Right cardiac atrium (tissue), 5 donors: ENCODE data around the gene GAS7. TPM values are rescaled to one million over a fixed set of nuclear protein-coding genes. Genes with fewer than 3 reads are reported as not detected.

Experiments used
- ATAC-seq, 2 donors: fragments of 200-7000 bp; cut with Tn5 transposase; one replicate each; pipeline versions ENCODE4 v1.8.0 to v1.9.1; 2020; ENCODE audit warnings: moderate library complexity in 2 of 2, mild to moderate bottlenecking in 1 of 2
- DNase-seq, 3 donors: peaks; one replicate each; pipeline ENCODE4 v3.0.0-alpha.2; 2020
- H3K27ac ChIP-seq: one replicate; pipeline ENCODE4 v1.5.1; 2013; ENCODE audit warnings: mild to moderate bottlenecking, low read length, control low read depth, moderate library complexity
- H3K27me3 ChIP-seq: one replicate; pipeline ENCODE4 v1.6.1; 2013; ENCODE audit not compliant: control insufficient read depth, insufficient read depth
- H3K4me1 ChIP-seq: one replicate; pipeline ENCODE4 v1.6.1; 2013; ENCODE audit warnings: low read length; ENCODE audit not compliant: control insufficient read depth, insufficient read depth
- H3K4me3 ChIP-seq: one replicate; pipeline ENCODE4 v1.5.1; 2013; ENCODE audit warnings: low read length, control low read depth
- H3K9me3 ChIP-seq: one replicate; pipeline ENCODE4 v1.6.1; 2013; ENCODE audit warnings: low read length; ENCODE audit not compliant: control insufficient read depth
- WGBS: extraction: QIAGEN DNeasy Blood & Tissue Kit; methylation state at CpG from one replicate; pipeline ENCODE4 v1.1.7; 2013; 5-methylcytosine and 5-hydroxymethylcytosine counted together
- intact Hi-C, 4 donors: fragments of 100-400 bp; cut with DNase I; formaldehyde crosslinking; loops; one replicate each; pipeline versions ENCODE4 v1.11.0 to v1.14.0; 2022 to 2023
- long read RNA-seq, 4 donors: library from polyadenylated mRNA; unstranded; transcript quantifications; one replicate each; pipeline ENCODE4 v2.0.0, GENCODE V29; 2020 to 2021
- polyA plus RNA-seq: library from polyadenylated mRNA; stranded (reverse); fragments of 200-250 nt; gene quantifications from one replicate; pipeline ENCODE4 v1.2.3, GENCODE V29; 2013
- total RNA-seq, 4 donors: library from RNA; stranded (reverse); fragmentation: NEBNext Ultra II Directional; extraction: Animal tissue kit (Norgen Biotek cat#: 25700); gene quantifications; one replicate each; pipeline ENCODE4 v1.2.1, GENCODE V29; 2021
- donor health status: healthy with polysubstance abuse.
- donor health status: DM: no; HTN: yes; CAD: no.
- donor health status: DM: no; HTN: no; CAD: no.
- donor health status: DM: no; HTN: yes; CAD: no; lungs with severe emphysema.
- donor health status: DM: yes; HTN: yes; CAD: no.

Gene GAS7
- total RNA-seq (100 to 1,000 TPM in 3 of 4 donors, 10 to 100 TPM in 1; 68.1 to 200 (median 122) TPM), polyA plus RNA-seq (40.3 TPM)
- long read RNA-seq, donor 1, full-length matches to known transcripts: 20 of 70 reads
- long read RNA-seq, donor 1, partial matches to known transcripts: 7 of 70 reads
- long read RNA-seq, donor 1, other reads (novel, unspliced or antisense): 43 of 70 reads
- long read RNA-seq, donor 2, full-length matches to known transcripts: 13 of 41 reads
- long read RNA-seq, donor 2, partial matches to known transcripts: 2 of 41 reads
- long read RNA-seq, donor 2, other reads (novel, unspliced or antisense): 26 of 41 reads
- long read RNA-seq, donor 3, full-length matches to known transcripts: 74 of 289 reads
- long read RNA-seq, donor 3, partial matches to known transcripts: 19 of 289 reads
- long read RNA-seq, donor 3, other reads (novel, unspliced or antisense): 196 of 289 reads
- long read RNA-seq, donor 4, full-length matches to known transcripts: 9 of 21 reads
- long read RNA-seq, donor 4, partial matches to known transcripts: 2 of 21 reads
- long read RNA-seq, donor 4, other reads (novel, unspliced or antisense): 10 of 21 reads

- DNase-seq (peak; percentile 78 to 93 (median 91)), ATAC-seq (peak; percentile 77 to 82)
- Histone ChIP-seq H3K9me3 (no peaks in the 10 kb centered on the region), H3K27ac (no peak within 1 kb of the TSS), H3K4me1 (no peaks in the 10 kb centered on the region), H3K27me3 (no peaks in the 10 kb centered on the region), H3K4me3 (peak within 1 kb of the TSS; percentile 70)
- WGBS: under 1% methylated on average over 86 of the region's 86 CpGs
- intact Hi-C loops: loop anchor here in 1 of 4 donors (10.0 kb wide), 1 partner anchor 74 kb away; no protein-coding TSS in a partner anchor
Observed at GRCh38 chr17:10198509-10199249, at the start of gene GAS7. Gene GAS7 (minus strand): TSS chr17:10198606.

GRCh38 chr17:10247810-10248209 lies 49.4 kb upstream of the GAS7 start:
- Histone ChIP-seq H3K27me3 (no peaks in the 10 kb centered on the region), H3K27ac (no peak overlapping the region), H3K4me1 (no peaks in the 10 kb centered on the region), H3K9me3 (no peaks in the 10 kb centered on the region), H3K4me3 (no peak overlapping the region)
- WGBS: 47% methylated on average over 4 of the region's 4 CpGs
- intact Hi-C loops: no loop called here
- DNase-seq: no peak
- no peak for ATAC-seq

- no peaks in the 10 kb centered on the region for H3K9me3 ChIP-seq
- H3K4me1 ChIP-seq: no peaks in the 10 kb centered on the region
- 57% methylated on average over 12 of the region's 12 CpGs for WGBS
- ATAC-seq (peak; percentile 40 to 67), DNase-seq (no peak)
- no peak overlapping the region for H3K27ac ChIP-seq
- intact Hi-C loops: no loop called here
- H3K27me3 ChIP-seq: no peaks in the 10 kb centered on the region
- no peak overlapping the region for H3K4me3 ChIP-seq
Observed at GRCh38 chr17:10243883-10244844, 45.8 kb upstream of the GAS7 start.

- intact Hi-C loops: no loop called here
- ATAC-seq (no peak), DNase-seq (no peak)
- H3K9me3 ChIP-seq: no peaks in the 10 kb centered on the region
- no peak overlapping the region for H3K4me3 ChIP-seq
- WGBS: 58% methylated on average over 4 of the region's 4 CpGs
- no peaks in the 10 kb centered on the region for H3K4me1 ChIP-seq
- H3K27ac ChIP-seq: no peak overlapping the region
- no peaks in the 10 kb centered on the region for H3K27me3 ChIP-seq
Observed at GRCh38 chr17:10241781-10242180, 43.4 kb upstream of the GAS7 start.

GRCh38 chr17:10238661-10239060 lies 40.3 kb upstream of the GAS7 start:
- no peaks in the 10 kb centered on the region for H3K27me3 ChIP-seq
- intact Hi-C loops: no loop called here
- no peaks in the 10 kb centered on the region for H3K9me3 ChIP-seq
- no peak overlapping the region for H3K27ac ChIP-seq
- WGBS: 75% methylated on average over 2 of the region's 2 CpGs
- no peak for DNase-seq
- ATAC-seq: no peak
- no peaks in the 10 kb centered on the region for H3K4me1 ChIP-seq
- H3K4me3 ChIP-seq: no peak overlapping the region

GRCh38 chr17:10234033-10234432 lies 35.6 kb upstream of the GAS7 start:
- H3K27ac ChIP-seq: no peak overlapping the region
- intact Hi-C loops: no loop called here
- DNase-seq (no peak), ATAC-seq (no peak)
- no peaks in the 10 kb centered on the region for H3K27me3 ChIP-seq
- no peaks in the 10 kb centered on the region for H3K4me1 ChIP-seq
- H3K4me3 ChIP-seq: no peak overlapping the region
- 79% methylated on average over 5 of the region's 5 CpGs for WGBS
- H3K9me3 ChIP-seq: no peaks in the 10 kb centered on the region

GRCh38 chr17:10233161-10233560 lies 34.8 kb upstream of the GAS7 start:
- intact Hi-C loops: no loop called here
- 82% methylated on average over 2 of the region's 2 CpGs for WGBS
- no peak overlapping the region for H3K27ac ChIP-seq
- no peaks in the 10 kb centered on the region for H3K27me3 ChIP-seq
- H3K4me1 ChIP-seq: no peaks in the 10 kb centered on the region
- no peaks in the 10 kb centered on the region for H3K9me3 ChIP-seq
- DNase-seq: no peak
- no peak overlapping the region for H3K4me3 ChIP-seq
- ATAC-seq: no peak

- intact Hi-C loops: loop anchor here in 3 of 4 donors (5.0 to 10.0 kb wide), 2 partner anchors 262 to 264 kb away; no protein-coding TSS in a partner anchor
- Histone ChIP-seq H3K27me3 (no peaks in the 10 kb centered on the region), H3K9me3 (no peaks in the 10 kb centered on the region), H3K4me3 (no peak overlapping the region), H3K4me1 (no peaks in the 10 kb centered on the region), H3K27ac (no peak overlapping the region)
- 60% methylated on average over 2 of the region's 2 CpGs for WGBS
- ATAC-seq (no peak), DNase-seq (no peak)
Observed at GRCh38 chr17:10229181-10229580, 30.8 kb upstream of the GAS7 start.

GRCh38 chr17:10226930-10227695 lies 28.7 kb upstream of the GAS7 start:
- no peak overlapping the region for H3K27ac ChIP-seq
- no peaks in the 10 kb centered on the region for H3K4me1 ChIP-seq
- intact Hi-C loops: loop anchor here in 3 of 4 donors (5.0 to 10.0 kb wide), 2 partner anchors 260 to 262 kb away; no protein-coding TSS in a partner anchor
- DNase-seq (peak; percentile 46 to 82 (median 77)), ATAC-seq (peak; percentile 71 to 76)
- H3K9me3 ChIP-seq: no peaks in the 10 kb centered on the region
- WGBS: 60% methylated on average over 15 of the region's 15 CpGs
- no peaks in the 10 kb centered on the region for H3K27me3 ChIP-seq
- H3K4me3 ChIP-seq: no peak overlapping the region
